Transverse colon (tissue), 3 donors: Measurements from ENCODE around the gene CACNA2D1.

Source experiments
- EP300 ChIP-seq: sonication (generic); formaldehyde crosslinking; IDR thresholded peaks from one replicate; pipeline ENCODE4 v1.6.1; 2017; ENCODE audit warnings: antibody characterized with exemption, low read depth
- POLR2A ChIP-seq: fragments of 450-650 bp; IDR thresholded peaks from one replicate; pipeline ENCODE4 v1.6.1; 2016; ENCODE audit warnings: antibody characterized with exemption, mild to moderate bottlenecking, moderate library complexity
- TF ChIP-seq, protein P1 (sequence below), 5 experiments: fragments of 200-600 bp in 3 of 5; fragments of 450-650 bp in 2 of 5; sonication (generic) in 3 of 5; IDR thresholded peaks; 1 replicate in 2 of 5; 2 replicates in 3 of 5; pipeline ENCODE4 v1.5.1; 2016 to 2017; ENCODE audit warnings: antibody characterized with exemption in 5 of 5, inconsistent platforms in 3 of 5, mild to moderate bottlenecking in 2 of 5, moderate library complexity in 1 of 5

DNA sequence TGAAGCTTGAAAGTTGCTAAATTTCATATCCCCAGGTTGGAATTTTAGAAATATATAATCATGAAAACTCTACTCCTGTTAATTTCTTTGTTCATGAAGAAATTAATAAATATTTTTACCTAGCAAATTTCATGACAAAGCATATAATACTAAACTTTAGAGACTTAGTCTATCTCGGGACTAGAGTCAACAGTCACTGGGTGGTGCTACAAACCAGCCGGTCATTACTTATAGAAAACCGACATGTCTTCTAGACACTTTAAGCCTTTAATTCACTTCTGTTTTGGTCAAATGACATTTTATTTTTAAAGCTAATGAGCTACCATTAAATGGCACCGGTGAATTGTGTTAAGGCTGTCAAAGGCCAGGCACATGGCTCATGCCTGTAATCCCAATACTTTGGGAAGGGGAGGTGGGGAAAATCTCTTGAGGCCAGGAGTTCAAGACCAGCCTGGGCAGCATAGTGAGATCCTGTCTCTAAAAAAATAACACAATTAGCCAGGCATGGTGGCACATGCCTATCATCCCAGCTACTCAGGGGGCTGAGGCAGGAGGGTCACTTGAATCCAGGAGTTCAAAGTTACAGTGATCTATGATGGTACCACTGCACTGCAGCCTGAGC is 270.1 kb downstream of the CACNA2D1 start:
- TF ChIP-seq, protein P1, sequence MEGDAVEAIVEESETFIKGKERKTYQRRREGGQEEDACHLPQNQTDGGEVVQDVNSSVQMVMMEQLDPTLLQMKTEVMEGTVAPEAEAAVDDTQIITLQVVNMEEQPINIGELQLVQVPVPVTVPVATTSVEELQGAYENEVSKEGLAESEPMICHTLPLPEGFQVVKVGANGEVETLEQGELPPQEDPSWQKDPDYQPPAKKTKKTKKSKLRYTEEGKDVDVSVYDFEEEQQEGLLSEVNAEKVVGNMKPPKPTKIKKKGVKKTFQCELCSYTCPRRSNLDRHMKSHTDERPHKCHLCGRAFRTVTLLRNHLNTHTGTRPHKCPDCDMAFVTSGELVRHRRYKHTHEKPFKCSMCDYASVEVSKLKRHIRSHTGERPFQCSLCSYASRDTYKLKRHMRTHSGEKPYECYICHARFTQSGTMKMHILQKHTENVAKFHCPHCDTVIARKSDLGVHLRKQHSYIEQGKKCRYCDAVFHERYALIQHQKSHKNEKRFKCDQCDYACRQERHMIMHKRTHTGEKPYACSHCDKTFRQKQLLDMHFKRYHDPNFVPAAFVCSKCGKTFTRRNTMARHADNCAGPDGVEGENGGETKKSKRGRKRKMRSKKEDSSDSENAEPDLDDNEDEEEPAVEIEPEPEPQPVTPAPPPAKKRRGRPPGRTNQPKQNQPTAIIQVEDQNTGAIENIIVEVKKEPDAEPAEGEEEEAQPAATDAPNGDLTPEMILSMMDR (IDR thresholded peaks at IDR 0.05), result no peak
- TF ChIP-seq POLR2A, result no peak
- no peak for TF ChIP-seq EP300
